NCI-H2081 (cell line): ENCODE results near the gene GLB1L.
"Not testable (repeated sequence)": the region's sequence is repeated elsewhere in the genome, so short reads cannot be mapped to it uniquely, and the experiment has no call there.

Source experiments
- DNase-seq, 2 experiments: peaks; one replicate each; lab custom pipeline; 2025; lab: John Stamatoyannopoulos, UW

The GLB1L gene

DNA sequence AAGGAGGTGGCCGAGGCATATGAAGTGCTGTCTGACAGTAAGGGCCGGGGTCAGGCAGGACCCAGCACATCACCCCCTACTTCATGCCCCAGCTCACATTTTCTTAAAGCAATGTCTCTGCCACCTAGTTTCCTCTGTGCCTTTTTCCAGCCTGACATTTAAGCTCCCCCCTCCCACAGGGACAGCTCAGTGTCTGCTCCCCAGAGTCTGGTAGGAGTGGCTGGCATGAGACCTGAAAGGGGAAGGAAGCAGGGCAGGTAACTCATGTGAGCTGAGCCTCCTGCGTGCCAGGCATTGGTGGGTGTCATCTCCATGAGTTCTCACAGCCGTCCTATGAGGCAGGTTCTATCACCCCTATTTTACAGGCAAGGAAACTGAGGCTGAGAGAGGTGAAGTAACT is 35.4 kb upstream of the GLB1L start:
- no peak for DNase-seq

- no peak for DNase-seq
These were observed 34.8 kb upstream of the GLB1L start for GRCh38 chr2:219279916-219280516.

GRCh38 chr2:219279151-219279915 is 34.1 kb upstream of the GLB1L start, which contains the start of gene DNAJB2:
Gene DNAJB2, plus strand, starts transcription at chr2:219279366. Its CDS starts 468 bp downstream, at chr2:219279834.
- peak; percentile 97 for DNase-seq

DNA sequence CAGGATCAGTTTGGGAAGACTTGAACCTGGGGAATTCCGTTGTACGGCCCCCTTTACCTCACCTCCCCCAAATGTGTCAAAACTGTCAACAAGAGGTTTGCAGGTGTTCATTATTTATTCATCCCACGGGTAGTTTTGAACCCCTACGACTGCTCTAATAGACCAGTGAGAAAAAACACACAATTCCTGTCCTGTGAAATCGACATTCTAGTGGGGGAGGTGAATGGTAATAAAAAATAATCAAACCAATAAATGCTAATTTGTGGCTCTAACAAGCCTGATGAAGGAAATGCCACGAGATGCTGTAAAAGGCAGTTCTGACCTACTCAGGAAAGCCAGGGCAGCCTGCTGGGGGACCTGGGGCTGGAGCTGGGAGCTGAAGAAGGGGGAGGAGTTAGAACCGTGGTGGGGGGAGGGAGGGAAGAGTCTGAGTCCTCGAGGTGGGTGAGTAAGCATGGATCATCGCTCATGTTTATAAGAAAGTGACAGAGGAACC is 33.5 kb upstream of the GLB1L start:
- no peak for DNase-seq

GRCh38 chr2:219277703-219278654 is 32.7 kb upstream of the GLB1L start:
- DNase-seq: peak; percentile 70 to 71

- DNase-seq: no peak
These were observed 29.2 kb upstream of the GLB1L start for GRCh38 chr2:219274361-219274921.

DNA sequence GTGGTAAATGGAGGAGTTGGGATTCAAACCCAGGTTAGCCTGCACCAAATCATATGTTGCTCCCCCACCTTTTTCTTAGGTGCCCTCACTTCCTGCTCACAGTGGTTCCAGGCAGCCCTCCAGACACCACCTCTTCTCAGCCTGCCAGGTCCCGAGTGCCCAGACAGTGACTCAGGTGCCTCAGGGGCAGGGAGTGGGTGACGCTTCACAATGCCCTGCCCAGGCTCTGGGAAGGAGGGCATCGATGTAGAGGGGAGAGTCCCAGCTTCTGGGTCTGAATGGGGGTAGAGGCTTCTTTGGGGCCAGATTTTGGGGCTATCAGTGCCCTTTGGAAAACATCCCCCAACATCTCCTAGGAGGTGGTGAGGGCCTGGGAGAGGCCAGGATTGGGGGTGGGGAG is 28.7 kb upstream of the GLB1L start:
- DNase-seq: no peak

DNA sequence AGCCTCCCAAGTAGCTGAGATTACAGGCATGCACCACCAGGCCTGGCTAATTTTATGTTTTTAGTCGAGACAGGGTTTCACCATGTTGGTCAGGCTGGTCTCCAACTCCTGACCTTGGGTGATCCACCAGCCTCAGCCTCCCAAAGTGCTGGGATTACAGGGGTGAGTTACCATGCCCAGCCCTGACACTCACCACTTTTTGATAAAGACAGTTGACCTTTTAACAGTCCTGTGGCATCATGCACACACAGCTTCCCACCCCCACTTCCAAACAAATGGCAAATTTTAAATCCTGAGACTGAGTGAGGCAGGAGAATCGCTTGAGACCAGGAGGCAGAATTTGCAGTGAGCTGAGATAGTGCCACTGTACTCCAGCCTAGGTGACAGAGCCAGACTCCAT is 27.8 kb upstream of the GLB1L start:
- DNase-seq: no peak

GRCh38 chr2:219272356-219272755 is 27.1 kb upstream of the GLB1L start:
- no peak for DNase-seq

DNA sequence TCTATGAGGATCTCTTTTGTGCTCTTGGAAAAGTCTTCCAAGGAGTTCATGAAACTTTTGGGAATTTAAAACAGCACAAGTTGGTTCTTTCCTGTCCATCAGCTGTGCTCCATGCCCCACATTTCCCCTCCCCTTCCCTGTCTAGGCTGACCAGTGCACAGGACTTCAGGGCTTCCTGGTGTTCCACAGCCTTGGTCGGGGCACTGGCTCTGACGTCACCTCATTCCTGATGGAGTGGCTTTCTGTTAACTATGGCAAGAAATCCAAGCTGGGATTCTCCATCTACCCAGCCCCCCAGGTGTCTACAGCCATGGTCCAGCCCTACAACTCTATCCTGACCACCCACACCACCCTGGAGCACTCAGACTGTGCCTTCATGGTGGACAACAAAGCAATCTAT is 25.8 kb upstream of the GLB1L start:
- no peak for DNase-seq

- no peak for DNase-seq
These were observed 24.8 kb upstream of the GLB1L start for GRCh38 chr2:219270055-219270372.

DNA sequence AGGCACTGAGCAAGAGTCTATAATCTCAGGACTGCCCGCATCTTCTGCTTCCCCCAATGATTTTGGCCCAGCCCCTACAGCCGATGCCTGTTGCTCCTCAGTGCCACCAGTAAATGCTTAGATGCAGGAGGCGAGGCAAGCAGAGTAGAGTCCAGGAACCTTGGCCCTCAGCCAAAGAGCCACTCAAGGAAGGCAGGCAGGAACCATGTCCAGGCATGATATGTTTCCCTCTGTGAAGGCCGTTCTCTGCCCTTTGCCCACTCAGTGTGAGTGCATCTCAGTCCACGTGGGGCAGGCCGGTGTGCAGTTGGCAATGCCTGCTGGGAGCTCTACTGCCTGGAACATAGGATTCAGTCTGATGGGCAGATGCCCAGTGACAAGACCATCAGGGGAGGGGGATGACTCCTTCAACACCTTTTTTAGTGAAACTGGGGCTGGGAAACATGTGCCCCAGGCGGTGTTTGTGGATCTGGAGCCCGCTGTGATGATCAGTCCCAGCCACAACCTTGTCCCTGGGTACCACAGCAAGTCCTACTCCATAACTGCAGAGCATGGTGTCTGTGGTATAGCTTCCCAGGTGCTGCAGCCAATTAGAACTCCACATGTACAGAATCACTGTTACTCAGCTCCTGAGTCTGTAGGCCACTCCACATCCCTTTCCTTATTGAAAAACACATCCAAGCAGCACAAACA is 24.3 kb upstream of the GLB1L start:
- DNase-seq: no peak

DNA sequence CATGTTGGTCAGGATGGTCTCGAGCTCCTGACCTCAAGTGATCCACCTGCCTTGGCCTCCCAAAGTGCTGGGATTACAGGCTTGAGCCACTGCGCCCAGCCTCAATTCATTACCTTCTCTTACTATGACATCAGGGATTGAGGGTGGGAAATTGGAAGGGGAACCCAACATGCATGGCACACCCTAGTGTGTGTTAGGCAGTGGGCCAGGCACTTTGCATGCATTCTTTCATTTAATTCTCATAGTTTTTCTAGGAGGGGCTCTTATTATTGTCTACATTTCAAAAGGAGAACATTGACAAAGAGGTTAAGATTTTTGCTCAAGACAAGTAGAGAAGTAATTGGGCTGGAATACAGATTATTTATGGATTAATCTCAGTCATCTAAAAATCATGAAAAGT is 23.1 kb upstream of the GLB1L start:
- no peak for DNase-seq

DNA sequence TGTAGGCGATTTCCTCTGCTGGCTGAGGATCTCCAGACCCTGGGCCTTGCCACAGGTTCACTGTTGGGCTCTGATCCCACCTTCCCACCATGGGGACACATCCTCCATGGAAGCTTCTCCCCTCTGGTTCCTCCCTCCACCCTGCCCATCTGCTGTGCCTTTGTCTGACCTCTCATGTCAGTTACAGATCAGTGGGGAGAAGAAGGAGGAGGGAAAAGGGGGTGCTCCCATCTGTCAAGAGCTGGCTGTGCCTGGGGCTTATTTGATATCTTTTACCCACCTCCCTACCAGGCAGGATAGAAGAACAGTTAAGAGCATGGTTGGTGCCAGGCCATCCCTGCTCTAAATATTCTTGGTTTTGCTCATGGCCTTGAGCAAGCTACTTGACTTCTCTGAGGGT is 21.6 kb upstream of the GLB1L start:
- DNase-seq: no peak

- no peak for DNase-seq
These were observed 21.0 kb upstream of the GLB1L start for GRCh38 chr2:219266232-219266631.

DNA sequence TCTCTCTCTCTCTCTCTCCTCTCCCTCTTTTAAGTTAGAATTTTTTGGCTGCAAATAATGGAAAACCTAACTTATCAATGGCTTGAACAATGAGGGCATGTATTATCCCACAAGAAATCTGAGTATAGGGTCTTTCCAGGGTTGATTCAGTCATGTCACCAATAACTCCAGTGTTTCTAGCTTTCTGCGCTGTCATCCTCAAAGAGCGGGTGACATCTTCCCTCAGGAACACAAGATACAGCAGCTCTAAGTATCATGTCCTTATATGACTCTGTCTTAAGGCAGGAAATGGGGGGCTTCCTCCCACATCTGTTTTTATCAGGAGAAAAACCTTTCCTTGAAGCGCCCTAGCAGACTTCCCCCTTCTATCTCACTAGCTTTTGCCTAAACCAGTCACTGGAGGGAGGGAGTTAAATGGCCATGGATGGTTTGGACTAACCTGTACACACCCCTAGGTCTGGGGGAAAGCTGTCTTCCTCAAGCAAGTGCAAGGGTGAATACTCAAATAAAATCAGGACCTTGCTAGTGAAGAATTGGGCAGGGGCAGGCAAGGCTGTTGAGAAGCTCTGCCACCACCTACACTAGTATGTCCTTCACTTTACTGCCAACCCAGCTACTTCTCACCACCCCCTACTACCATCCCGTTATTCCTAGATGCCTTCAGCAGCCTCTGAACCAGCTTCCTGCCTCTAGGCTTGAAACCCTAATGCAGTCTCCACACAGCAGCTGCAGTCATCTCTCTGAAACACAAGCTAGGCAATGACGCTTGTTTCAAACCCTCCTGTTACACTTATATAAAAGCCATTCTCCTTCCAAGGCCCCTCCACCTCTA is 16.0 kb upstream of the GLB1L start:
- no peak for DNase-seq

- not testable (repeated sequence) for DNase-seq
These were observed 13.7 kb upstream of the GLB1L start for GRCh38 chr2:219258942-219259341.

- DNase-seq: no peak
These were observed 9.5 kb upstream of the GLB1L start for GRCh38 chr2:219254590-219255201.

DNA sequence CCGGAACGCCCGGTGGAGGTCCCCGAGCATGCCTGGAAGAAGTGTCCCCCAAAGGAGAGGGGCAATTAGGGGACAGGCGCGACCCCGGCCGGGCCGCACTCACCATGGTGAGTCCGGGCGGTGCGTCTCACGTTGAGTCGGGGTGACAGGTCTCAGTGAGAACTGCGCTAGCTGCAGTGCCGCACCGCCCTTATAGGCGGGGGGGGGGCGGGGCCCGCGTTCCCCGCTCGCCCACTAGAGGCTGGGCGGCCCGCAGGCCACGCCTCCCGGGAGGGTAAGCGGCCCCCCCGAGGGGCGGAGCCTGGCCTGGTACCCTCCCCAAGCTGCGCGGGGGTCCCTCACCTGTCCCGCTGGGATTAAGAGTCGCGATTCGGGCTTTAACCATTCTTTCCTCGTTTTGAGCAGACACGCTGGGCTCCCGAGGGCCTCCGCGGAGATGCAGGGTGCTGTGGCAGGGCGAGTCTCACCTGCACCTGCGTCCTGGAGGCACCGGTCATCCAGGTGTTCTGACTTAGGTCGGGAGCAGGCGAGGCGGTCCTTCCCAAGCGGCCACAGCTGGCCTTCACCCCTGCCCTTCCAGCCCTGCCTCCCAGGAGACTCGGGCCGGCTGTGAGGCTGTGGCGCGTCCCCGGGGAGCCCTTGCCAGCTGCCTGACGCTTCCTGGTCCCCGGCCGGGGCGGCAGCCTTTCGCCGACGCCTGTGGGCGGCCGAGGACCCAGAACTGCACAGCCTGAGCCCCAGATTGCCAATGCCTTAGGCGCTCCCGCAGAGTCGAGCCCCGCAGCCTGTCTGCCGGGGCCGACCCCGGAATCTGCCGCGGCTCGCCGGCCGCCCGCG is 8.7 kb upstream of the GLB1L start, which contains the start of gene TUBA4A:
Gene TUBA4A (minus strand): TSS at position 166 of the 837 bp plus-strand sequence. CDS start 60 bp downstream, at position 106.
- DNase-seq: peak; percentile 83 to 87
